Stomach (tissue), 9 donors: ENCODE results near the gene NHSL1. TPM values are rescaled to one million over a fixed set of nuclear protein-coding genes. Genes with fewer than 3 reads are reported as not detected.

Experiments
- DNase-seq, 2 donors: peaks; one replicate each; pipeline versions ENCODE4 v3.0.0 to v3.0.0-alpha.2; 2013 to 2019
- H3K27ac ChIP-seq, 5 donors: fragments of 200-600 bp in 4 of 5; sonication (generic) in 4 of 5; one replicate each; pipeline ENCODE4 v1.5.1; 2013 to 2019; ENCODE audit warnings: mild to moderate bottlenecking in 1 of 5, moderate library complexity in 1 of 5
- H3K27me3 ChIP-seq, 3 donors: fragments of 200-600 bp; sonication (generic); one replicate each; pipeline ENCODE4 v1.5.1; 2017 to 2019; ENCODE audit warnings: mixed run types in 1 of 3
- H3K36me3 ChIP-seq, 4 donors: fragments of 200-600 bp; sonication (generic); 1 replicate in 3 of 4; 2 replicates in 1 of 4; pipeline ENCODE4 v1.5.1; 2016 to 2019
- H3K4me1 ChIP-seq, 4 donors: fragments of 200-600 bp; sonication (generic); one replicate each; pipeline ENCODE4 v1.5.1; 2016 to 2019
- H3K4me3 ChIP-seq, 4 donors: fragments of 200-600 bp; sonication (generic) in 3 of 4; one replicate each; pipeline ENCODE4 v1.5.1; 2016 to 2019; ENCODE audit warnings: mild to moderate bottlenecking in 1 of 4
- H3K9me3 ChIP-seq, 4 donors: fragments of 200-600 bp; sonication (generic); one replicate each; pipeline ENCODE4 v1.5.1; 2016 to 2019
- CTCF ChIP-seq, 7 experiments: fragments of 450-650 bp in 4 of 7; fragments of 200-600 bp in 3 of 7; sonication (generic) in 3 of 7; IDR thresholded peaks; one replicate each; pipeline ENCODE4 v1.5.1; 2016 to 2019; ENCODE audit warnings: antibody characterized with exemption in 7 of 7, control low read depth in 2 of 7, mild to moderate bottlenecking in 1 of 7
- EP300 ChIP-seq: sonication (generic); formaldehyde crosslinking; IDR thresholded peaks from one replicate; pipeline ENCODE4 v1.6.1; 2017; ENCODE audit warnings: antibody characterized with exemption
- POLR2A ChIP-seq, 4 donors: fragments of 450-650 bp; IDR thresholded peaks; one replicate each; pipeline ENCODE4 v1.6.1; 2016; ENCODE audit warnings: antibody characterized with exemption in 4 of 4, control low read depth in 2 of 4, mild to moderate bottlenecking in 1 of 4, moderate library complexity in 1 of 4
- POLR2AphosphoS5 ChIP-seq, 3 donors: sonication (generic); formaldehyde crosslinking; IDR thresholded peaks; one replicate each; pipeline ENCODE4 v1.6.1; 2016; ENCODE audit warnings: antibody characterized with exemption in 3 of 3
- WGBS, 5 donors: extraction: QIAGEN DNeasy Blood & Tissue Kit in 3 of 5; methylation state at CpG; one replicate each; pipeline versions ENCODE4 v1.1.5 to v1.1.7; 2013 to 2018; 5-methylcytosine and 5-hydroxymethylcytosine counted together
- intact Hi-C: fragments of 100-400 bp; cut with DNase I; formaldehyde crosslinking; loops from one replicate; pipeline ENCODE4 v1.15.1; 2023; ENCODE audit warnings: low total_unique reads
- polyA plus RNA-seq, 3 donors: library from polyadenylated mRNA; stranded (reverse); fragments of 200-250 nt; gene quantifications; one replicate each; pipeline ENCODE4 v1.2.3, GENCODE V29; 2013
- total RNA-seq, 5 donors: library from RNA; depleted of rRNA; stranded (reverse); fragments of >200 nt; gene quantifications; one replicate each; pipeline versions ENCODE4 v1.1.0 to v1.2.3, GENCODE V29; 2014 to 2016
- donor health status: healthy with polysubstance abuse.
- donor health status: Bipolar disorder and iron deficiency.
- donor health status: healthy.

Gene NHSL1
- total and polyA plus RNA-seq, 8 donors: 1.8 to 44.6 (median 27.4) TPM

GRCh38 chr6:138544501-138544900, 45.2 kb upstream of the NHSL1 start:
- no peak for DNase-seq
- TF ChIP-seq EP300: no peak
- no peak for TF ChIP-seq POLR2A (IDR thresholded peaks at IDR 0.05)
- TF ChIP-seq POLR2AphosphoS5 (IDR thresholded peaks at IDR 0.05): no peak
- TF ChIP-seq CTCF (IDR thresholded peaks at IDR 0.05): no peak
- H3K36me3 ChIP-seq: no peaks in the 10 kb centered on the region
- intact Hi-C loops: no loop called here
- no peaks in the 10 kb centered on the region for H3K27me3 ChIP-seq
- WGBS, 5 donors: 54 to 63% (median 57%) methylated on average over 3 of the region's 3 CpGs
- H3K4me3 ChIP-seq: peak overlapping the region in 2 of 4 donors; percentile 8 to 35
- peak overlapping the region in 4 of 5 donors; percentile 9 to 73 (median 70) for H3K27ac ChIP-seq
- H3K9me3 ChIP-seq: no peaks in the 10 kb centered on the region
- H3K4me1 ChIP-seq: peaks cover 18 to 64% (median 40%) of the 10 kb centered on the region in 4 donors

- H3K4me1 ChIP-seq: peaks cover 18 to 72% (median 45%) of the 10 kb centered on the region in 4 donors
- no peaks in the 10 kb centered on the region for H3K27me3 ChIP-seq
- TF ChIP-seq EP300: no peak
- no peak for TF ChIP-seq CTCF (IDR thresholded peaks at IDR 0.05)
- TF ChIP-seq POLR2AphosphoS5 (IDR thresholded peaks at IDR 0.05): no peak
- TF ChIP-seq POLR2A (IDR thresholded peaks at IDR 0.05): no peak
- no peaks in the 10 kb centered on the region for H3K36me3 ChIP-seq
- WGBS, 5 donors: 20 to 42% (median 33%) methylated on average over 4 of the region's 4 CpGs
- no peak overlapping the region for H3K4me3 ChIP-seq
- DNase-seq: peak in 1 of 2 donors; percentile 66
- no peaks in the 10 kb centered on the region for H3K9me3 ChIP-seq
- intact Hi-C loops: no loop called here
- peak overlapping the region in 4 of 5 donors; percentile 35 to 73 (median 64) for H3K27ac ChIP-seq
These were observed 44.4 kb upstream of the NHSL1 start for GRCh38 chr6:138543657-138544056.

- H3K27me3 ChIP-seq: no peaks in the 10 kb centered on the region
- H3K36me3 ChIP-seq: no peaks in the 10 kb centered on the region
- peaks cover 29 to 88% (median 58%) of the 10 kb centered on the region in 4 donors for H3K4me1 ChIP-seq
- no peak overlapping the region for H3K4me3 ChIP-seq
- WGBS, 5 donors: 65 to 74% (median 69%) methylated on average over 6 of the region's 6 CpGs
- TF ChIP-seq POLR2AphosphoS5 (IDR thresholded peaks at IDR 0.05) (peak in 1 of 3 donors; percentile 14), EP300 (no peak)
- no peaks in the 10 kb centered on the region for H3K9me3 ChIP-seq
- intact Hi-C loops: no loop called here
- peak in 1 of 2 donors; percentile 49 for DNase-seq
- peak overlapping the region in 4 of 5 donors; percentile 8 to 71 (median 64) for H3K27ac ChIP-seq
These were observed 42.7 kb upstream of the NHSL1 start for GRCh38 chr6:138541823-138542481.

GRCh38 chr6:138540468-138540867, 41.2 kb upstream of the NHSL1 start:
- TF ChIP-seq CTCF (IDR thresholded peaks at IDR 0.05) (no peak), POLR2AphosphoS5 (IDR thresholded peaks at IDR 0.05) (no peak), EP300 (no peak), POLR2A (IDR thresholded peaks at IDR 0.05) (no peak)
- 23 to 44% (median 36%) methylated on average over 4 of the region's 4 CpGs for WGBS, 5 donors
- Histone ChIP-seq H3K4me1 (peaks cover 38 to 90% (median 64%) of the 10 kb centered on the region in 4 donors), H3K27ac (peak overlapping the region in 4 of 5 donors; percentile 62 to 71 (median 64)), H3K36me3 (no peaks in the 10 kb centered on the region), H3K27me3 (no peaks in the 10 kb centered on the region), H3K9me3 (no peaks in the 10 kb centered on the region), H3K4me3 (no peak overlapping the region)
- intact Hi-C loops: no loop called here
- DNase-seq: peak in 1 of 2 donors; percentile 76

GRCh38 chr6:138539876-138540275, 40.6 kb upstream of the NHSL1 start:
- H3K27ac ChIP-seq: peak overlapping the region in 2 of 5 donors; percentile 63 to 71
- no peaks in the 10 kb centered on the region for H3K27me3 ChIP-seq
- DNase-seq: no peak
- H3K4me3 ChIP-seq: no peak overlapping the region
- H3K9me3 ChIP-seq: no peaks in the 10 kb centered on the region
- 11 to 43% (median 14%) methylated on average over 1 of the region's 1 CpG for WGBS, 5 donors
- intact Hi-C loops: no loop called here
- H3K4me1 ChIP-seq: peaks cover 38 to 92% (median 66%) of the 10 kb centered on the region in 4 donors
- TF ChIP-seq EP300: no peak
- TF ChIP-seq POLR2A (IDR thresholded peaks at IDR 0.05): no peak
- TF ChIP-seq CTCF (IDR thresholded peaks at IDR 0.05): no peak
- no peak for TF ChIP-seq POLR2AphosphoS5 (IDR thresholded peaks at IDR 0.05)
- no peaks in the 10 kb centered on the region for H3K36me3 ChIP-seq
